Pancreas (tissue), 10 donors: ENCODE measurements around the gene CX3CL1. TPM values are rescaled to one million over a fixed set of nuclear protein-coding genes. Genes with fewer than 3 reads are reported as not detected.
A peak's percentile ranks its signal among the peaks of the same experiment; 100 is the strongest.

ENCODE experiments used
- ATAC-seq, 4 donors: fragments of 200-7000 bp; cut with Tn5 transposase; one replicate each; pipeline versions ENCODE4 v1.8.0 to v1.9.1; 2020; ENCODE audit warnings: mild to moderate bottlenecking in 4 of 4, moderate library complexity in 4 of 4
- DNase-seq, 6 donors: peaks; one replicate each; pipeline ENCODE4 v3.0.0-alpha.2; 2020
- FAIRE-seq: peaks from 2 replicates; lab custom pipeline; 2012; peaks lifted over from hg19 to GRCh38; lab: Jason Lieb, UNC
- H3K27ac ChIP-seq, 4 donors: fragments of 200-600 bp; sonication (generic); 1 replicate in 3 of 4; 2 replicates in 1 of 4; pipeline versions ENCODE4 v1.5.0 to v1.8.0; 2020
- H3K27me3 ChIP-seq, 4 donors: fragments of 200-600 bp; one replicate each; pipeline ENCODE4 v1.8.0; 2021
- H3K36me3 ChIP-seq, 3 donors: fragments of 200-600 bp; sonication (generic) in 1 of 3; one replicate each; pipeline versions ENCODE4 v1.5.0 to v1.8.0; 2020 to 2021
- H3K4me1 ChIP-seq, 3 donors: fragments of 200-600 bp; one replicate each; pipeline ENCODE4 v1.8.0; 2021
- H3K4me3 ChIP-seq, 4 donors: fragments of 200-600 bp; sonication (generic) in 2 of 4; one replicate each; pipeline versions ENCODE4 v1.5.0 to v1.8.0; 2020 to 2021
- H3K9me3 ChIP-seq, 4 donors: fragments of 200-600 bp; one replicate each; pipeline ENCODE4 v1.8.0; 2021
- WGBS, 2 donors: extraction: QIAGEN DNeasy Blood & Tissue Kit; methylation state at CpG; one replicate each; pipeline ENCODE4 v1.1.7; 2013; 5-methylcytosine and 5-hydroxymethylcytosine counted together
- intact Hi-C, 3 donors: fragments of 100-400 bp; cut with DNase I; formaldehyde crosslinking; loops; one replicate each; pipeline versions ENCODE4 v1.11.1 to v1.14.2; 2022
- polyA plus RNA-seq, 2 donors: library from polyadenylated mRNA; stranded (reverse); fragments of 200-250 nt; gene quantifications; one replicate each; pipeline ENCODE4 v1.2.3, GENCODE V29; 2013
- total RNA-seq, 6 donors: library from RNA; stranded (reverse); fragmentation: NEBNext Ultra II Directional in 4 of 6; extraction: Animal tissue kit (Norgen Biotek cat#: 25700) in 4 of 6; gene quantifications; one replicate each; pipeline versions ENCODE4 v1.2.1 to v1.2.4, GENCODE V29; 2021 to 2023
- TF ChIP-seq, protein P1 (sequence below), 4 donors: fragments of 200-600 bp; sonication (generic) in 3 of 4; IDR thresholded peaks; one replicate each; pipeline versions ENCODE4 v1.5.0 to v1.8.0; 2021; ENCODE audit warnings: antibody characterized with exemption in 4 of 4
- donor health status: healthy with polysubstance abuse.
- donor health status: DM: no; HTN: no; CAD: no; lungs with moderate emphysema.
- donor health status: DM: no; HTN: no; CAD: no.
- donor health status: control.
- donor health status: control.
- donor health status: Bipolar disorder and iron deficiency.
- donor health status: DM: yes; HTN: yes; CAD: no.
- donor health status: DM: no; HTN: no; CAD: no.
- donor health status: DM: no; HTN: no; CAD: no.
- donor health status: DM: yes; HTN: yes; CAD: no.

CX3CL1 gene
- total and polyA plus RNA-seq, 8 donors, result 4.6 to 21.3 (median 7.4) TPM

DNA sequence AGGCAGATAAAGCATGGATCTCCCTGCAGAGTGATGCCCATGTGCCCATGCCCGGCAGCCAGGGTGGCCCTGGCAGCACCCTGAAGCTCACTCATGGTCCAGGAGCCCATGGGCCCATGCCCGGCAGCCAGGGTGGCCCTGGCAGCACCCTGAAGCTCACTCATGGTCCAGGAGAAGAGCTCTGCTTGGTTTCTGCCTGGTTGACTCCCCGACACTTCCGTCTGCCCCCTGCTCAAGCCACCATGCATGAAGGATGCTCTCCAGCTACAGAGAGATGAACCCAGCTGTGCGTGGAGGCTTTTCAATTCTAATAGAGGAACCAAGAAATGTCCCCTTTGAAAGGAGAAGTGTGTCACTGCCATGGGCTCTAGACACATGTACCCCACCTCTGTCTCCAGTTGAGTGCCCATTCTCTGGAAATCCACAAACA, 41.0 kb downstream of the CX3CL1 start:
- H3K4me1 ChIP-seq, result peaks cover 0 to 6% (median 0%) of the 10 kb centered on the region in 3 donors
- H3K4me3 ChIP-seq, result no peak overlapping the region
- H3K36me3 ChIP-seq, result no peaks in the 10 kb centered on the region
- FAIRE-seq (no peak), DNase-seq (peak in 1 of 6 donors; percentile 39), ATAC-seq (no peak)
- 68 to 84% methylated on average over 5 of the region's 5 CpGs for WGBS, 2 donors
- H3K27me3 ChIP-seq, result no peaks in the 10 kb centered on the region
- H3K27ac ChIP-seq, result no peak overlapping the region
- TF ChIP-seq, protein P1, sequence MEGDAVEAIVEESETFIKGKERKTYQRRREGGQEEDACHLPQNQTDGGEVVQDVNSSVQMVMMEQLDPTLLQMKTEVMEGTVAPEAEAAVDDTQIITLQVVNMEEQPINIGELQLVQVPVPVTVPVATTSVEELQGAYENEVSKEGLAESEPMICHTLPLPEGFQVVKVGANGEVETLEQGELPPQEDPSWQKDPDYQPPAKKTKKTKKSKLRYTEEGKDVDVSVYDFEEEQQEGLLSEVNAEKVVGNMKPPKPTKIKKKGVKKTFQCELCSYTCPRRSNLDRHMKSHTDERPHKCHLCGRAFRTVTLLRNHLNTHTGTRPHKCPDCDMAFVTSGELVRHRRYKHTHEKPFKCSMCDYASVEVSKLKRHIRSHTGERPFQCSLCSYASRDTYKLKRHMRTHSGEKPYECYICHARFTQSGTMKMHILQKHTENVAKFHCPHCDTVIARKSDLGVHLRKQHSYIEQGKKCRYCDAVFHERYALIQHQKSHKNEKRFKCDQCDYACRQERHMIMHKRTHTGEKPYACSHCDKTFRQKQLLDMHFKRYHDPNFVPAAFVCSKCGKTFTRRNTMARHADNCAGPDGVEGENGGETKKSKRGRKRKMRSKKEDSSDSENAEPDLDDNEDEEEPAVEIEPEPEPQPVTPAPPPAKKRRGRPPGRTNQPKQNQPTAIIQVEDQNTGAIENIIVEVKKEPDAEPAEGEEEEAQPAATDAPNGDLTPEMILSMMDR (IDR thresholded peaks at IDR 0.05), result no peak
- intact Hi-C loops, result loop anchor here in 2 of 3 donors (10.0 kb wide), 2 partner anchors 109 to 339 kb away; no protein-coding TSS in a partner anchor
- no peaks in the 10 kb centered on the region for H3K9me3 ChIP-seq

DNA sequence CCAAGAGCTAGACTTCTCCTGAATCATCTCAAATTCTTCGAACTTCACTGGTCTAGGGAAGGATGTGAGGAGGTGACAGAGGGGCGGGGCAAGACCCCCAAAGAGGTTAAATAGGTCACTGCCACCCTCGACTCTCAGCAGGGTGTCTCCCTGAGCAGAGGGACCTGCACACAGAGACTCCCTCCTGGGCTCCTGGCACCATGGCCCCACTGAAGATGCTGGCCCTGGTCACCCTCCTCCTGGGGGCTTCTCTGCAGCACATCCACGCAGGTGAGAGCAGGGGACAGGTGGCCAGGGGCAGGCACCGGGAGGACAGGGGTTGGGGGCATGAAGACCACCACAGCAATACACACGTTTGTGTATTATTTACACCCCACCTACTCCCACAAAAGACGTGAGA, 41.4 kb downstream of the CX3CL1 start:
- Histone ChIP-seq H3K9me3 (no peaks in the 10 kb centered on the region), H3K36me3 (no peaks in the 10 kb centered on the region), H3K4me3 (no peak overlapping the region), H3K4me1 (peaks cover 0 to 6% (median 0%) of the 10 kb centered on the region in 3 donors), H3K27ac (no peak overlapping the region), H3K27me3 (no peaks in the 10 kb centered on the region)
- TF ChIP-seq, protein P1 (IDR thresholded peaks at IDR 0.05), result no peak
- intact Hi-C loops, result loop anchor here in 2 of 3 donors (10.0 kb wide), 2 partner anchors 109 to 339 kb away; no protein-coding TSS in a partner anchor
- DNase-seq (peak in 1 of 6 donors; percentile 40), ATAC-seq (no peak), FAIRE-seq (no peak)
- 48 to 52% methylated on average over 7 of the region's 7 CpGs for WGBS, 2 donors

DNA sequence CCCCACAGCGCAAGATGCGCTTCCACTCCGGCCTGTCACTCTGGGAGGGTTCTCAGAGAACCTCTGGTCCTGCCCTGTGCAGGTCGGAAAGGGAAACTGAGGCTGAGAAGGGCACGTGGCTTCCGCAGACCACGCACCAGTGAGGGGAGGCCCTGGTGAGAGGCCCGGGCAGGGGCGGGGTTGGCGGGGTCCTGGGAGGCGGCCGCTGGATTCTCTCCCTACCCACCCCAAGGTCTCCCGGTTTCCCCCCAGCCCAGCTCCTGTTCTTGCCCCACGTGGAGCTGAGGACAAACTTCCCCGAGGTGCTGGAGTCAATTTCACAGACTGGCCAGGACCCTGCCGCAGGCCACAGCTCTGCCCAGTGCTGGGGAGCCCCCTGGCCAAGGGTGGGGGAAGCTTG, 43.8 kb downstream of the CX3CL1 start:
- ATAC-seq (no peak), DNase-seq (peak in 2 of 6 donors; percentile 55 to 71), FAIRE-seq (no peak)
- TF ChIP-seq, protein P1 (IDR thresholded peaks at IDR 0.05), result no peak
- no peak overlapping the region for H3K4me3 ChIP-seq
- H3K4me1 ChIP-seq, result peaks cover 0 to 6% (median 3%) of the 10 kb centered on the region in 3 donors
- H3K27me3 ChIP-seq, result no peaks in the 10 kb centered on the region
- H3K27ac ChIP-seq, result no peak overlapping the region
- no peaks in the 10 kb centered on the region for H3K36me3 ChIP-seq
- WGBS, 2 donors, result 71 to 86% methylated on average over 16 of the region's 16 CpGs
- no peaks in the 10 kb centered on the region for H3K9me3 ChIP-seq
- intact Hi-C loops, result loop anchor here in 2 of 3 donors (2.0 to 10.0 kb wide), 3 partner anchors 103 to 341 kb away; no protein-coding TSS in a partner anchor

DNA sequence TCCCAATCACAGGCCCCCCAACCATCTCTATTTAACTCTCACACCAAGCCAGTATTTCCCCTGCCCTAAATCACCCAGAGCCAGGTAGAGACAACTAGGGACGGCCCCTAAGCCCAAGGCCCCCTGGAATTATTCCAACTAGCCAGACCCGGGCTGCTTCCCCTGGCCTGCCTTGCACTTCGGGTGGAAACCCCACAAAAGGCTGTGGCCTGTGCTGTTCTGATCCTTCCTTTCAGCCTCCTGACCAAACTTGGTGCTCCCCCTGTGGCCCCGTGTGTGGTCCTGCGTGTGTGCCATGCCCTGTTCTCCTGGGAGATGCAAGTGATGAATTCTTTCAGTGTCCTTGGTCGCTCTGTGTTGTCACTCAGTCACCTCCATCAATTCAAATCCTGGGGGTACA, 47.2 kb downstream of the CX3CL1 start:
- H3K4me1 ChIP-seq, result peaks cover 0 to 6% (median 3%) of the 10 kb centered on the region in 3 donors
- no peak overlapping the region for H3K27ac ChIP-seq
- DNase-seq (peak in 1 of 6 donors; percentile 46), ATAC-seq (no peak), FAIRE-seq (no peak)
- no peak overlapping the region for H3K4me3 ChIP-seq
- H3K27me3 ChIP-seq, result no peaks in the 10 kb centered on the region
- intact Hi-C loops, result loop anchor here (2.0 to 10.0 kb wide), 4 partner anchors 115 to 345 kb away; no protein-coding TSS in a partner anchor
- WGBS, 2 donors, result 61 to 72% methylated on average over 6 of the region's 6 CpGs
- no peaks in the 10 kb centered on the region for H3K9me3 ChIP-seq
- H3K36me3 ChIP-seq, result no peaks in the 10 kb centered on the region
- TF ChIP-seq, protein P1 (IDR thresholded peaks at IDR 0.05), result no peak
